Caki2 (cell line): Measurements from ENCODE around the gene NEK3. TPM values are rescaled to one million over a fixed set of nuclear protein-coding genes. Genes with fewer than 3 reads are reported as not detected.
A peak's percentile ranks its signal among the peaks of the same experiment; 100 is the strongest.
"Not testable (repeated sequence)": the region's sequence is repeated elsewhere in the genome, so short reads cannot be mapped to it uniquely, and the experiment has no call there.

Experiments
- DNase-seq: peaks from one replicate; pipeline ENCODE4 v3.0.0-alpha.2; 2015; ENCODE audit warnings: low read depth
- in situ Hi-C: cut with HindIII; loops from 2 replicates; pipeline ENCODE4 v1.10.0; 2016; ENCODE audit warnings: low sequenced_read_pairs, low pct_unique_long_range_greater_than_20kb, mixed read lengths
- total RNA-seq: library from RNA; depleted of rRNA; stranded (reverse); fragments of >200 nt; shearing (Covaris generic); gene quantifications from 2 replicates; pipeline ENCODE4 v1.2.3, GENCODE V29; 2014; ENCODE audit warnings: low replicate concordance; rRNA removed

Gene NEK3
- total RNA-seq, result 2.1 and 2.3 TPM in 2 replicates

GRCh38 chr13:52159159-52159982, at the start of gene NEK3:
Gene NEK3, minus strand, starts transcription at chr13:52159597. Its CDS starts 3,406 bp downstream, at chr13:52156191.
- DNase-seq, result peak; percentile 52
- in situ Hi-C loops, result no loop called here

DNA sequence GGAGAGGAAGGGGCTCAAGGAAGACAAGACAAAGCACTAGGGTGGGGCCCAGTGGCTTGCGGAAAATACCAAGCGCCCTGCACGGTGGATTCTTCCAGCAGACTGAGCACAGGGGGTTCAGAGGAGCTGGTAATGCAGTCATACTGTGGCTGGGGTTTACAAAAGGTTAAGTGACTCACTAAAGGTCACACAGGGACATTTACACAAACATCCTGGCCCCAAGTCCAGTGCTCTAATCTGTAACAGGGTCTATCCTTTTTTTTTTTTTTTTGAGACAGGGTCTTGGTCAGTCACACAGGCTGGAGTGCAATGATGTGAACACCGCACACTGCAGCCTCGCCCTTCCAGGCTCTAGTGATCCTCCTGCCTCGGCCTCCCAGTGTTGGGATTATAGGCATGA, 49.0 kb upstream of the NEK3 start:
- DNase-seq, in situ Hi-C loops: not testable (repeated sequence)

- DNase-seq, in situ Hi-C loops: not testable (repeated sequence)
These were observed 48.5 kb upstream of the NEK3 start for GRCh38 chr13:52207896-52208295.

DNA sequence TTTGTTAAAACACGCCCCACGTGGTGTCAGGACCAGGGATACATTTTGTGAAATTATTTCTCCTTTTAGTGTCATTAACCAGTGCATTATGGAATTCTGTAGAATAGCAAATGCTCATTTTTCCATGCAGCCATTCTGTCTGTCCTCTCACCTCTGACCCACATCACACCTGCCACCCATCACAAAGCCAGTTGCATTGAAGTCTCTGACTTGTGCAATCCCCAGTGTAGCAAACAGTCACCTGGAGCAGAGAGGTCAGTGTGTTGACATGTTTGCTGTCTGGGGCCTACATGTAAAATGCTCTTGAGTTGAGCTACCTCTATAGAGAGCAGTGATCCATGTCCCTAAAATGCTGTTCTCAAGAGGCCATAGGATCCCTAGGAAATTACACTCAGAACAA, 47.9 kb upstream of the NEK3 start:
- in situ Hi-C loops, result not testable (repeated sequence)

DNA sequence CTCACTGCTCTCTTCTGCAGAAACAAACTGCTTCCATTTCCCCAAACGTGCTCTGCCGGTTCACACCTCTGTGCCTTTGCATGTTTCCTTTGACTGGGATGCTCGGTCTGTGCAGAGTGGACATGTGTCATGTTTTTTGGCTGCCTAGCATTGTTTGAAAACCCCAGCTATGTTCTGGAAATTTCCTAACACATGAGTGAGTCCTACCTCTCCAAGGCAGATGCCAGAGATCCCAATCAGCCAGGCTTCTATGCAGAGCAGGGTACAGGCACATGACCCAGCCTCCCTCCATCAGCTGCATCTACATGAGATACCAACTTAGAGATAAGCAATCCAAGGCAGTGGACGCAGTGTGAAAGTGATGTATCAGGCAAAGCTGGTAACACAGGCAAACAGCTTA, 45.1 kb upstream of the NEK3 start:
- in situ Hi-C loops, DNase-seq: not testable (repeated sequence)

More for the DNA sequence above, 47.9 kb upstream of the NEK3 start:
- not testable (repeated sequence) for DNase-seq

GRCh38 chr13:52203864-52204263, 44.5 kb upstream of the NEK3 start:
- DNase-seq, in situ Hi-C loops: not testable (repeated sequence)

DNA sequence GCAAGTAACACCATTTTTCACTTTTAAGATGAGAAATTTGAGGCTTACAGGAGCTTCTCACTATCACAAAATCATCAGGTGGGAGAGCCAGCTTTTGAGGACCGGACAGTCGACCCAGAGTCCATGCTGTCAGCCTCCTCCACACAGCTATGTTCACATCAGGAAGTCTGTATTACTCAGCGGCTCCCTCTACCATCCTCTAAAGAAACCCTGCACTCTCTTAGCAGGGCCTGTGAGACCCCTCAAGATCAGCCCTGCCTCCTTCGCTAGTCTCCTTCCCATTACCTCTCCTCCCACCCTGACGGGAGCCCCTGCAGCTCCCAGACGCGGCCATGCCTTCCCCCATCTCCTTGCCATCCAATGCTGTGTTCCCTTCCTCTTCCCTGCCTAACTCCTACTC, 43.1 kb upstream of the NEK3 start:
- in situ Hi-C loops, result not testable (repeated sequence)

GRCh38 chr13:52201439-52202193, 42.2 kb upstream of the NEK3 start:
- peak; percentile 32 for DNase-seq
- in situ Hi-C loops, result not testable (repeated sequence)

More for the DNA sequence above, 43.1 kb upstream of the NEK3 start:
- DNase-seq, result not testable (repeated sequence)

GRCh38 chr13:52195401-52195837, 36.0 kb upstream of the NEK3 start:
- in situ Hi-C loops, result no loop called here
- DNase-seq, result no peak

GRCh38 chr13:52194184-52194868, 34.9 kb upstream of the NEK3 start:
- in situ Hi-C loops, result no loop called here
- DNase-seq, result peak; percentile 73

GRCh38 chr13:52193587-52194183, 34.3 kb upstream of the NEK3 start:
- in situ Hi-C loops, DNase-seq: not testable (repeated sequence)

DNA sequence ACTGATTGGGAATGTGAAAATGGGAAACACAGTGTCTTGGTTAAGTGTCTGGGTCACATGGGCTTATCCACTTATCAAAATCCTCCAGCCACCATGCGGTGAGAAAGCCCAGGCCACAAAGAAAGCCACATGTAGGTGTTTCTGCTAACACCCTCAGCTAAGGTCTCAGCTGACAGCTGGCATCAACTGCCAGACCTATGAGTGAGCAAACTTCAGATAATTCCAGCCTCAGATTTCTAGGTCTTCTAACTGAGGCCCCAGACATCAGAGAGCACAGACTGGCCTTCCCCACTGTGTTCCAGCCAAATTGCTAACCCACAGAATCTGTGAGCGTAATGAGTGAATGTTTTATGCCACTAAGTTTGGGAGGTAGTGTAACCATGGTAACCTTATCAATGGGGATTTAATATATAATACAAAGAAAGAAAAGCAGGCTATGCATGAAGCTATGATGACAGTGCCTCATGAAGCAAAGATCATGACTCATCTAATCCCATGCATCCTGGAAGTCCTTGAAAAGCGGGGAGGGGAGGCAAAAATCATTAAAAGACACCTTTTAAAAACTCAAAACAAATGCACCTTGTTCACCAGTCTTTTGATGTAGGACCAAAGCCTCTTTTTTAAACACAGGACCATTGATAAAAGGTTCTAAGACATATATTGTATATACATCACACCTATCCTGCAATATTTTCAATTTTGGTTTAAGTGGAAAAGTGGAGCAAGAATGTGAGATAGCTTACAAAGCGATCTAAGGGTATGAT, 28.2 kb upstream of the NEK3 start:
- in situ Hi-C loops, result not testable (repeated sequence)
- peak; percentile 26 for DNase-seq

GRCh38 chr13:52187029-52187423, 27.6 kb upstream of the NEK3 start:
- in situ Hi-C loops, result no loop called here
- no peak for DNase-seq

DNA sequence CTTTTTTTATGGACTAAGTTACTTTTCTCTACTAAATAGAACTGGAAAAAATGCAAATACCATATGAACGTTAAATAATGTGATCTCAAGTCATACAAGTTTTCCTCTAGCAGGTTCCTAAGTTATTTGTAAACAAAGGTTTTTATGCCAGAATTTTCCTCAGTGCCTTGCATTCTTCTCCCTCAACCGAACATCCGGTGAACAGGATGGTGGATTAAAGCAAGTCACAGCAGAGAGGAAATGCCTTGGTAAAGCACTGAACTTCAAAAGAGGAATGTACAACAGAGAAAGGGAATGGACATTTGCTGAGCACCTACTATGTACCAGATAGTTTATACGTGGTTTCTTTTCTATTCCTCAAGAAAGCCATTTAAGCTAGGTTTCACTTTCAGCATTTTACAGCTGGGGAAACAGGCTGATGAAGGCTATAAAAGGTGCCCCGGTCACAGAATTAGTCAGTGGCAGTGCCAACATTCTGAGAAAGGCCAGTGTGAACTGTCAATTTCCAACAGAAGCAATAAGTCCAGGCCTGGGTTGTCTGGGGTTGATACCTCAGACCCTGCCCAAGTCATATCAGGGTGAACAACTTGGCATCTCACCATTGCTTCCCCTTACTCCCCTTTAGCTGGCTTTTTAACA, 22.0 kb upstream of the NEK3 start:
- DNase-seq, in situ Hi-C loops: not testable (repeated sequence)

GRCh38 chr13:52179925-52180324, 20.5 kb upstream of the NEK3 start:
- in situ Hi-C loops, result no loop called here
- DNase-seq, result no peak

- DNase-seq, result no peak
- in situ Hi-C loops, result no loop called here
These were observed 17.9 kb upstream of the NEK3 start for GRCh38 chr13:52177276-52177675.

GRCh38 chr13:52173970-52174369, 14.6 kb upstream of the NEK3 start:
- DNase-seq, in situ Hi-C loops: not testable (repeated sequence)
